Activated CD8-positive, alpha-beta memory T cell treated with anti-CD3 and anti-CD28 coated beads for 1 hour (primary cell): ENCODE measurements around the gene MPPED1.

Source experiments
- DNase-seq, 2 donors: peaks; one replicate each; pipeline ENCODE4 v3.0.0-alpha.2; 2020; ENCODE audit warnings: low read depth in 1 of 2; ENCODE audit errors: extremely low read depth in 1 of 2

MPPED1 gene

DNA sequence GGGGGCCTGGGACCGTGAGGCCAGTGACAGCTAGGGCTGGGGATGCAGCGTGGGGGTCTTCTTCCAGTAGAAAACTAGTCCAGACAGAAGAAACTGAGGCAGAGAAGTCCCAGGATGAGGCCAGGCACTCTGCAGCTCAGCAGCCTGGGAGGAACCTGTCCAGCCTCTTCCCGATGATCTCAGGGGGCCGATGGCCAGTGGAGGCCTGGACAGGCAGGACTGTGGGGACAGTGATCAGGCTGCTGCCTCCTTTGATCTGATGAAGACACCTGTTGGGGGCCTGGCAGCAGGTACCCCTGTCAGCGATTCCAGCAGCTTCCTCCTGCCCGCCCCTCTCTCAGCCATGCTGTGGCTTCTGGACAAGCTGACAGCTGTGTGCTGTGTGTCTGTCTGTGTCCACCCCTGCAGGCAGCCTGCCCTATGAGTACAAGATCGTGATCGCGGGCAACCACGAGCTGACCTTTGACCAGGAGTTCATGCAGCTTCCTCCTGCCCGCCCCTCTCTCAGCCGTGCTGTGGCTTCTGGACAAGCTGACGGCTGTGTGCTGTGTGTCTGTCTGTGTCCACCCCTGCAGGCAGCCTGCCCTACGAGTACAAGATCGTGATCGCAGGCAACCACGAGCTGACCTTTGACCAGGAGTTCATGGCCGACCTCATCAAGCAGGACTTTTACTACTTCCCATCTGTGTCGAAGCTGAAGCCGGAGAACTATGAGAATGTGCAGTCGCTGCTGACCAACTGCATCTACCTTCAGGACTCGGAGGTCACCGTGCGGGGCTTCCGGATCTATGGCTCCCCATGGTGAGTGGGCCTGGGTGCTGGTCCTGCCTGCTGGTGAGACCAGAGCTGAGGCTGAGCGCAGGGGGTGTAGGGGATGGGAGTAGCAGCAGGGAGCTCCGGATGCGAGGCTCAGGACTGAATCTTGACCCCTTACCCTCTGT, 62.6 kb downstream of the MPPED1 start:
- DNase-seq, result no peak

DNA sequence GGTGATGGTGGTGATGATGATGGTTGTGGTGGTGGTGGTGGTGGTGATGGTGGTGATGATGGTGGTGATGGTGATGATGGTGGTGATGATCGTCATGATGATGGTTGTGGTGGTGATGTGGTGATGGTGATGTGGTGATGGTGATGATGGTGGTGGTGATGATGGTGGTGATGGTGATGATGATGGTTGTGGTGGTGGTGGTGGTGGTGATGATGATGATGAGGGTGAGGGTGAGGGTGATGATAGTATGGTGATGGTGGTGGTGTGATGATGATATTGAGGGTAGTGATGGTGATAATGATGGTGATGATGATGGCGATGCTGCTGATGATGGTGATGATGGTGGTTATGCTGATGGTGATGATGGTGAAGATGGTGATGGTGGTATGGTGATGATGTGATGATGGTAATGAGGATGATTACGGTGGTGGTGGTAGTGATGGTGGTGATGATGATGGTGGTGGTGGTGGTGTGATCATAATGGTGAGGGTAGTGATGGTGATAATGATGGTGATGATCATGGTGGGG, 63.8 kb downstream of the MPPED1 start:
- DNase-seq, result no peak

DNA sequence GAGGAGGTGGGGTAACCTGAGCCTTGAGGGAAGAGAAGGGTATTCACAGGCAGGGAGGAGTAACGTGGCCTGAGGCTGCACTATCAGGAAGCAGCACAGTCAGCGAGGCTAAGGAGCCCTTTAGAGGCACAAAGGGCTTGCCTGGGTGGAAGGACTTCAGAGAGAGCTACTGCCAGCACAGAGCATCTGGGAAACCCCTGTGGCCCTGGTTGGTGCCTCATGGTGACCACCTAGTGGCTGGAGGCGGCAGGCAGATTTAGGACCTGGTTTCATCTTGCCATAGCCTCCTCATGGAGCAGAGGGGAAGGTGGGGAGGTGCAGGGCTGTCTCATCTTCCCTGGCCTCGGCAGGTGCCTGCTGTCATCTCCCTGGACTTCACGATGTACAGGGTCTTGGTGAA, 64.5 kb downstream of the MPPED1 start:
- DNase-seq, result no peak

DNA sequence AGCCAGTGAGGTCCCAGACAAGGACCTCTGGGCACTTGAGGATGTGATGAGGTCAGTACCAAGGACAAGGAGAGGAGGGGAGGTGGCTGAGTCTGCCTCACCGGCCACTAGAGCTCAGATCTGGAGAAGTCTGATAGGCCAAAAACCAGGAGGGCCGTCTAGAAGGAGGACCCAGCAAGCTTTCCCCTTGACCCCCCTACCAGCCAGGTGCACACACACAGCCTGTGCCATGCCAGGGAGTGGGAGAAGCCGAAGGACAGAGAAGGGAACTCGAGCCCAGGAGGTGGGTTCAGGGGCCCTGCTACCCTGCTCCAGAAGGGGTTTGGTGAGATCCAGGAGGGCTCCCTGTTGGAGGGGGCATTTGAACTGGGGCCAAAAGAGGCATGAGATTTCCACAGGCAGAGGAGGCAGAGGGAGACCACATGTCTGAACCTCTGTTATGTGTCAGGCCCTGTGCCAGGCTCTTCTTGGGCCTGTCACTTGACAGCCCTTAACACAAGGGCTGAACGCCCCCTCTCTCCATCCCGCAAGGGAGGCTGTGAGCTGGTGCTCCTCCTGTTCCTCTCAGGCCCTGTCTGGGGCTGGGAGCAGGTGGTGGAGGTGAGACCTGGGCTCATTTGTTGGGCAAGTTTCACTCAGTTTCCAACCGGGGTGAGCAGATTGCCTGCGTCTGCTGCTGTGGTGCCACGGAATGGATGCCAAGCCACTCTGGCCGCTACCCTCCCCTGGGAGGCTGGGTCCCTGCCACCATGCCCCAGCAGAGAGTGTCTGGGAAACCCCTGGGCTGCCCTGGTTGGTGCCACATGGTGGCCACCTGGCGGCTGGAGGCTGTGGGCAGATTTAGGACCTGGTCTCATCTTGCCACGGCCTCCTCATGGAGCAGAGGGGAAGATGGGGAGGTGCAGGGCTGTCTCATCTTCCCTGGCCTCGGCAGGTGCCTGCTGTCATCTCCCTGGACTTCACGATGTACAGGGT, 65.2 kb downstream of the MPPED1 start:
- no peak for DNase-seq

DNA sequence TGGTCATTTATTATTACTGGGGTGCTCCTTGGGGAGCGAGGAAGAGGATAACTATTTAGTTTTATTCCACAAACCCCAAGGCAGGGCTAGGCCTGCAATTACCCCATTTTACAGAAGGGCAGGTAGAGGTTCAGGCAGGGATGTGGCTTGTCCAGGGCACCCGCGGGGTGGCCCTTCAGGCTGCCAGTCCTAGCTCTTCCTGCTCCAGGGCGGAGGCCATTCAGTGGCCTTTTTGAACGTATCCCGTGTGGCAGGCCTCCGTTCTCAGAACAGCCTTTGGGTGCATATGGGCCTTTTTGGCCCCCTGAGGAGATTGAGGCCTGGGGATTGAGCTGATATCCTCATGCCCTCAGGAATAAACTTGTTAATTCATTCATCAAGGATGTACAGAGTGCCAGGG, 66.2 kb downstream of the MPPED1 start:
- no peak for DNase-seq

DNA sequence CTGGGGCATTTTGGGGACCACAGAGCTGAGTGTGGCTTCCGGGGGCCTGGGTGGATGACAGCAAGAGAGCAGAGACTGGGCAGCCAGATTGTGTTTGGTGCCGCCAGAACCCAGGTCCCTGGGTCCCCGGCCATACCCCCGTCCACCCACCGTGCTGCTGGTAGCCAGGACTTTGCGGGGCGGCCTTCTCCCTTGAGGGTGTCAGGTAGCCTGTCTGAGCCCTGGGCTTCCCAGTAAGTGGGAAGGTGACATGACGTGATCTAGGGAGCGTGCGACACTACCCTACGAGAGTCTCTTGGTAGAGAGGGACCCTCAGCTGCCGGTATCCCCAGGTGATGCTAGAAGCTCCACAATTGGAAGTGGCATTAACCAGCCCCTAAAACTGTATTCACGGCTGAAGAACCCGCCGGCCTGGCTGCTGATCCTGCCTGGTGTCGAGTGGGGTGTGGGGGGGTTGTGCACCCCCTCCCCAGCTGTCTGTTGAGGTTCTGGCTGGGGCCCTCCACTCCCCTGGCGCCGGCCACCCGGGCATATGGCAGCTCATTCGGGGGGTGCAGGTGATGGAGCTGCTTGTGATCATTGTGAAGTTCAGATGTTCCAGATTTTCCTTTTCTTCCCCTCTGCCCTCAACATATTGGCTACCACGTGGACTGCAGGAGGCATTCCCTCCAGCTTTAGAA, 66.9 kb downstream of the MPPED1 start:
- no peak for DNase-seq

DNA sequence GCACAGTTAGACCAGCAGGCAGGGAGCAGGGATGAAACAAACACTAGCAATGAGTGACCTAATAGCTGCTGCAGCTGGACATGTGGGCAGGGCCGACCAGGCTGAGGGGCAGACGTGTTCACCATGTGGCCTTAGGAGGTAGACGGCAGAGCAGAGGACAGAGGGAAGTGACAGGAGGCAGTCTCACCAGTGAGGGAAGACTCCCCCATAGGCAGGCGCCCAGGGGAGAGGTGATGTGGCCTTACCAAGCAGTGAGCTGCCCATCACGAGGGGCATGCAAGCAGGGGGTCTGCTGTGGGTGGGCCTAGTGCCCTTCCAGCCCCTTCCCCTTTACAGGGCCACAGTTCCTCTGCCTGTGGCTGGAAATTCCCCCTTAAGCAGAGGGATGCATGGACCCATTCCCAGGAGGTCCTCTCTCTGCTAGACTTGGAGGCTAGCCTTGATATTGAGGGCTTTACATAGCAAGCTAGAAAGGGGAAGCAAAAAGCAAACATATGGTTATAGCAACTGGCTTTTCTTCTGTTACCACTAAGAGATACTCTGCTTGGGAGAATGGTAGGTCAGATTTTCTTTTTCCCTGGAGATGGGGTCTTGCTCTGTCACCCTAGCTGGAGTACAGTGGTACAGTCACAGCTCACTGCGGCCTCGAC, 67.6 kb downstream of the MPPED1 start:
- DNase-seq, result no peak

DNA sequence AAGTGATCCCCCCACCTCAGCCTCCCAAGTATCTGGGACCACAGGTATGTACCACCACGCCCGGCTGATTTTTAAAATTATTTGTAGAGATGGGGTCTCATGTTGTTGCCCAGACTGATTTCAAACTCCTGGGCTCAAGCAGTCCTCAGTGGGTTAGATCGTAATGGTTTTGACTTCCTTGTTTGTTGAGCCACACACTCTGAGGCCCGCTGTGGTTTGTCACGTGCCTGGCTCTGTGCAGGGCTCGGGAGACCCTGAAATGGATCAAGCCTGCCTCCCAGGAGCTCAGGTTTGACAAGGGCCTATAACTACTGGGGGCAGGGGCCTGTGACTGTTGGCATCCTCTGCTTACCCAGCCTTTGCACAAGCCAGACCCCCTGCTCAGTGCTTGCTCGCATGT, 68.1 kb downstream of the MPPED1 start:
- no peak for DNase-seq

DNA sequence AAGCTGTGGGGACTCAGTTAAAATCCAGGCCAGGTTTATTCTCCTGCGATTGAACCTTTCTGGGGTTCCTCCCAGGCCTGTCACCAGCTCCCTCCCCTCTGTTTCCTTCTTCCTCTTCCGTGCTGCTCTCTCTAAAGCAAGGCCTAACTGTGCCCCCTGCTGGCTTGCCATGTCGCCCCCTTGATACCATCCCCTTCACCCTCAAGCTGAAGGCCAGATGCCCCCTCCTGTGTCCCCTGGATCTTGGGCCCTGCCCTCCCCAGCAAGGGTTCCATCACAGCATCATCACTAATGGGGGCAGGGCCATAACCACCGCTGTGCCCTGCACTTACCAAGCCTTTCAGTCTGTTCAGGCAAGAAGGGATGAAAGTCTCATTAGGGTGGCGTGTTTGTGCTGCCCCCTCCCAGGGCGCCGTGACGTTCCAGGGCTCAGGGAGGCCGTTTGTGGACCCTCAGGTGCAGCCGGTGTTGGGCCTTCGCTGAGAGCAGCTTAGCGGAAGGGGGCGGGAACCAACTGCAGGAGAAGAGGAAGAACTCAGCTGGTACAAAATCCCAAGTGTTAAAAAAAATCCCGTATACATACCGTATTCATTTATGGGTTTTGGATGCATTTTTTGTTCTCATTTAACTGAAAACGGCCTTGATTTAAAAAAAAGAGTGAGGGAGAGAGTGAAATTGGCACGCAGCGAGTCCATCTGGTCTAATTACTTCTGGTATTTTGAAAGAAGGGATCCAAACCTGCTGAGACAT, 69.9 kb downstream of the MPPED1 start:
- no peak for DNase-seq

DNA sequence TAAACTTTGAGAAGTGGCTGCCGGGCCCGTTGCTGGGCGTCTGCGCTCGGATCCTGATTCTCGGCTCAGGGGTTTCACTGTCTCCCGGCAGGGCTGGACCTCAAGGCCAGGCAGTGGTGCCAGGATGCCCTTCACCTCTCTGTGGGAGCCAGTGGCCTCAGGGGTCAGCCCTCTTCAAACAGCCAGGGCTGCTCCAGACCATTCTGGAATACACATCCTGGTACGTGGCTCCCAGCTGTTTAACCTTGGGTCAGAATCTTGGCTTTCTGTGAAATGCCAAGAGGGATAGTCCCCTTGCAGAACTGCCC, 70.5 kb downstream of the MPPED1 start:
- no peak for DNase-seq

DNA sequence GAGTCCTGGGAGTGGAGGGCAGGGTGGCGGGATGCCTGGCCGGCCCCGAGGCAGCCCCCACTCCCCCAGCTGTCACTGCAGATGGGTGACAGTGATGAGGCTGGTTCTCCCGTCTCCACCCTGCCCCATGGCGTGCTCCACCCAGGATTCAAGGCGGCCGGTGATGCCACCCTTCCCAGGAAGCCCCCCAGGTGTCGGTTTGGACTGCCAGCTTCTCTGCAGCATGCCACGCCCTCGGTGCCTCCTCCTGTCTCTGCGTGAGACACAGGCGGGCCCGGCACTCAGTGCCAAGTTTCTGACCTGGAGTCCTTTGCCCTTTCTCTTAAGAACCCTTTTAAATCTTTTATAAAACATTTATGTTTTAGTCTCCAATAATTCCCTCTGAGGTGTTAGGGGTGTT, 71.5 kb downstream of the MPPED1 start:
- DNase-seq, result no peak

DNA sequence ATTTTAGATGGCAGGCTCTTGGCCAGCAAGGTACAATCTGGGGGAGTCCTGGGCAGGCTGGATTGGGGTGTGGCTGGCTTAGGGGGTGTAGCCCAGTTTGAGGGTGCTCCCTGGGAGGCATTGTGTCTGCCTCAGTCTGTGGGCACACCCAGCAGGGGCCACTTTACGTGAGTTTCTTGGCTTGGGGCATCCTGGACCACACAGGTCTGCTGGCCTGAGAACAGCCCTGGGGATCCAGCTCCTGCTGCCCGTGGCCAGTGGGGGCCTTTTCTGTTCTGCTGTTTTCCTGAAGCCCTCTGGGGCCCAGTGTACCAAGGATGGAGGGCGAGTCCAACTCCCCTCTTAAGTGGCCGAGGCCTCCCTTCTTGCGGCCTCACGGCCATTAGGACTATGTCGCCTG, 71.9 kb downstream of the MPPED1 start:
- no peak for DNase-seq

DNA sequence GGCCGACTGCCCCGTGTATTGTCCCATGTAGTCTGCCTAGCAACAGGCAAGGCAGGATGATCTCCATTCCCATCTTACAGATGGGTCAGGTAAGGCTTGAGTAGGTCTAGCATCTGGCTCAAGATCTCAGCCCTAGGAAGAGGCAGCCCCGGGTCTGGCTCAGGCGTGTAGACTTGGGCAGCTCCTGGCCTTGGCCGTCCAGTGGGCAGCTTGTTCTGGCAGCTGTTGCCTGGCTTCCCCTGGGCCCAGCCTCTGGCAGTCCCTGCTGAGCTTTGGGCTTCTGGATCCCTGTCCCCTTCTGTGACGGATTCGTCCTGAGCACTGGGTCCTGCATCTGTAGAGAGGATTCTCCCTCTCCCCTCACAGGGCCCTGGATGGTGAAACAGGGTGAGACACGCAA, 72.4 kb downstream of the MPPED1 start:
- no peak for DNase-seq

DNA sequence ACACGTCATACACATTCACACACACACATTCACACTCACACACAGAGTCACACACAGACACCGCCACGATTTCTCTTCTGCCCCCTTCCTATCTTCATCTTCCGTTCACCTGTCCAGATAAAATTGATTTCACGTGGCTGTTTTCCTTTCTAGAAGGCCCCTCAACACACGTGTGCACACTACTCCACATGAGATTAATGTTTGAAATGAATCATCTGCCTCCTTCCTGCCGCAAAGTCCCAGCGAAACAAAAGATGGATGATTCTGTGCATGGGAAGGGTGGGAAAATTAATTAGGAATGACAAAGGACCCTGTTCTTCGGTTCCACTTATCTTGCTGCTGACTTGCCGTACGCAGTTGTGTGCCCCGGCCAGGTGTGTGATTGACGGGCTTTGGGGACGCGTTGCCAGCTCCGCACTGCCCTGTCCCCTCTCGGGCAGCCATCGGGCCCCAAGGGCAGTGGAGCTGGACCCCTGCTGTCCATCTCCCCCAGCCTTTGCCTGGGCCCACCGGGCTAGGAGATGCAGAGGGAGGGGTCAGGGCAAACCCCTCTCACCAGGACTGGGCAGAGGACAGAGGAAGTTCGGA, 73.8 kb downstream of the MPPED1 start:
- DNase-seq, result no peak

DNA sequence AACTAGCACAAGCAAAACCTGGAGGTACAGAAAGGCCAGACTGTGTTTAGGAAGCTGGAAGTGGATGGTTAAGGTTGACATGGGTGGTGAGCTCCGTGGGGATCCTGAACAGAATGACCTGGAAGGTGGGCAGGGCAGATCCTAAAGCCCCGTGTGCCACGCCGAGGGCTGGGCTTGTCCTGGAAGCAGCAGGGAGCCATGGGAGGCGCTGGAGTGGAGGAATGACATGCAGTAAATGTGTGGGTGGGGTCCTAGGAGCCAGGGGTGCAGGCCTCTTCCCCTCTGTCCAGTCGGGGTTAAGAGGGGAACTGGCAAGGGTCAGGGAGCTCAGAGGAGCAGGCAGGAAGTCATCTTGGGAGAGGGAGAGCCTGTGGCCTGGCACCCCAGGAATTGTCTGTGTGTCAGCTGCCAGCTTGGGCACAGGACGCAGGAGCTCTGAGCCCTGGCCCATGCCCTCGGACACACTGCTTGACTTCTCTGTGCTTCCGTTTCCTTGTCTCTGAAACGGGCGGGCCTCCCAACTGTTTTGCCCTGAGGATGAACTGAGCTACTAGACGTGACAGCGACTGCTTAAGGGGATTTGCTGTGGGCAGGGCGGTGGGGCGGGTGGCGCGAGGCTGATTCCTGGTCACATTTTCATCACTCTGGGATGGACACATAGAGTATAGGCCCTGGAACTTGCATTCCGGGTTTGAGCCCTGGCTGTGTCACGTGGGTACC, 75.7 kb downstream of the MPPED1 start:
- no peak for DNase-seq

DNA sequence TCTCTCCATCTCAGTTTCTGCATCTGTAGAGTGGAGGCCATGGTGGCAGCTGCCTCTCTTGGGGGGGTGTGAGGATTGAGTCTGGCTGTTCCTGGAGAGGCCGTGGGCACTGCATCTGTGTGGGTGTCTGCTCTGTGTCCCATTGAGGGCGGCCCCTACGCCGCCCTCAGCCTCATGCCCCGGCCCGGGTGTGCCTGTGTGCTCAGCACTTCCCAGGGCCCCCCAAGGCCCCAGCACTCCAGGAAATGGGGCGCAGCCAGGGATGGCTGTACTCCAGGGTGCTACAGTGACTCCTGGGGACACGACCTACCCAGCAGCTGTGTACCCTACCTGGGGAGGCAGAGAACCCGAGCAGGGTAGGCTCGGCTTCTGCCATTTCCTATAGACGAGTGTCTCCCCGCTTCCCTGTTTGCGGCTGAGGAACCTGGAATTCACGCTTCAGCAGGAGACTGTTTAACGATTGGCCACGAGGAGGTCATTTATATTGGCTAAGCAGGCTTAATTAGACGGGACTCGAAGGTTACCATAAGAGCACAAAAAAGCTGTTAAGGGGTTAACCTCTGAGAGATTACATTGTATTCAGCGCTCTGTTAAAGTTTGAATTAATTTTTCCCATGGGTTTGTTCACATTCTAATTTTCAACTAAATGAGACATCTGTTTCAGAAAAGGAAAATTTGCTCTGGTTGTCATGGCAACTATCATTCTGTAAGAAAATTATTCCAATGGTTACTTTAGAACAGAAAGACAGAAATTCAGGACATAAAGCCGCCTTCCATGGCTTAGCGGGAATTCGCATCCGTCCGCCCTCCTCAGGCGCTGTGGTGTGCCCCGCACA, 76.4 kb downstream of the MPPED1 start:
- DNase-seq, result no peak

DNA sequence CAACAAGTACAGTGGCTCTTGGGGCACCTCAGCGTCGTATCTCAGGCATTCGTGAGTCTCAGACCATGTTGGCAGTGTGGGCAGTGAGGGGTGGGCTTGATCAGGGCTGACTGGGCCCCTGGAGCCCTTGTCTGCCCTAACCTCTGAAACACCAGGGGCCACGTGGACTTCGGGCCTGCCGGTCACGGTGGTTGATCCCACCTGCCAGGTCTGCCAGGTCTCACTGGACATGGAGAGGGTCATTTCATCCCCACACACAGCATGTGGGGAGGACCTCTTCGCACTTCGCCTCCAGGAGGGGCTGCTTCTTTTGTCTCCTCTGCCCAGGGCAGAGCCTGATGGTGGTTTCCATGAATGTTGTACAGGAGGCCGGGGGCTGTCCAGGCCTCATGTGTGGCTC, 77.1 kb downstream of the MPPED1 start:
- no peak for DNase-seq

DNA sequence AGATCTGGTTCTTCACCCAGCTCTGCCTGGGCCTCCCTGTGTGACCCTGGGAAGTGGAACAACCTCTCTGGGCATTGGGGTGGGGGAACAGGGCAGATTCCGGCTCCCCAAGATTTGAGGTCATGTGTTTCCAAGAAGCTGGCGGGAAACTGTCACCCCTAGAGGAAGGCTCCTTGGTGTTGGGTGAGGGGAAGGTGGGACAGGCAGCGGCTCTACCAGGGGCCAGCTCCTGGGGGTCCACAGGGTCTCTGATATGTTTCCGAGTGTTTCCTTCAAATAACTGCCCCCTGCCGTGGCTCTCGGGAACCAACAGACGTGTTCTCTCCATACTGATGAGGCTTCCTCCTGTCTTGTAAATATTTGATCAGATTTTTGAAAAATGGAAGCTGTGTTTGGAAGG, 78.5 kb downstream of the MPPED1 start:
- no peak for DNase-seq
